SU-DHL-6 (cell line): Measurements from ENCODE around the gene EPHA4.

Experiments
- H2AFZ ChIP-seq: fragments of 200-600 bp; sonication (generic); 2 replicates; pipeline ENCODE4 v1.6.1; 2014; ENCODE audit warnings: low read depth, mild to moderate bottlenecking, moderate library complexity, mixed read lengths, antibody characterized with exemption, low read length; ENCODE audit not compliant: severe bottlenecking
- H3F3A ChIP-seq: fragments of 200-600 bp; shearing (Covaris generic); 2 replicates; pipeline ENCODE4 v1.6.0; 2016; ENCODE audit warnings: antibody characterized with exemption, mild to moderate bottlenecking; ENCODE audit not compliant: insufficient read depth
- H3K27ac ChIP-seq: fragments of 200-600 bp; sonication (generic); 2 replicates; pipeline ENCODE4 v1.5.1; 2016; ENCODE audit warnings: low read depth, mild to moderate bottlenecking, low read length, moderate library complexity, mixed read lengths
- H3K27me3 ChIP-seq: fragments of 200-600 bp; sonication (generic), shearing (Covaris generic); 2 replicates; pipeline ENCODE4 v1.6.0; 2014; ENCODE audit warnings: mild to moderate bottlenecking, low read length
- H3K36me3 ChIP-seq: fragments of 200-600 bp; sonication (generic); 2 replicates; pipeline ENCODE4 v1.6.1; 2014; ENCODE audit warnings: mild to moderate bottlenecking, low read length, mixed read lengths
- H3K4me2 ChIP-seq: fragments of 300-600, 200-600 bp; shearing (Covaris generic), sonication (generic); 2 replicates; pipeline ENCODE4 v1.6.0; 2014; ENCODE audit warnings: low read length, low read depth, mild to moderate bottlenecking; ENCODE audit not compliant: poor library complexity, severe bottlenecking
- H3K4me3 ChIP-seq: fragments of 200-600 bp; sonication (generic); 2 replicates; pipeline ENCODE4 v1.5.1; 2014; ENCODE audit warnings: antibody characterized with exemption, low read length, mild to moderate bottlenecking, mixed read lengths; ENCODE audit not compliant: insufficient read depth, poor library complexity, severe bottlenecking
- H3K79me2 ChIP-seq: fragments of 200-600 bp; sonication (generic); 2 replicates; pipeline ENCODE4 v1.6.1; 2014; ENCODE audit warnings: mild to moderate bottlenecking, low read length, moderate library complexity; ENCODE audit not compliant: insufficient read depth
- H3K9ac ChIP-seq: fragments of 200-600 bp; sonication (generic); 2 replicates; pipeline ENCODE4 v1.7.0; 2014; ENCODE audit warnings: mild to moderate bottlenecking, low read length
- H3K9me2 ChIP-seq: fragments of 200-600 bp; sonication (generic); replicated peaks from 2 replicates; pipeline ENCODE4 v1.6.1; 2014; ENCODE audit warnings: low read length; ENCODE audit not compliant: insufficient read depth
- H3K9me3 ChIP-seq: fragments of 200-600 bp; sonication (generic); 2 replicates; pipeline ENCODE4 v1.6.1; 2014; ENCODE audit warnings: low read length, mixed read lengths; ENCODE audit not compliant: insufficient read depth
- H4K20me1 ChIP-seq: fragments of 200-600 bp; sonication (generic); 2 replicates; pipeline ENCODE4 v1.6.1; 2014; ENCODE audit warnings: low read depth, mild to moderate bottlenecking, antibody characterized with exemption, low read length, moderate library complexity, mixed read lengths
- CTCF ChIP-seq: fragments of 200-600 bp; sonication (generic); IDR thresholded peaks from one replicate; pipeline ENCODE4 v1.5.1; 2017; ENCODE audit warnings: antibody characterized with exemption, mild to moderate bottlenecking, low read length, moderate library complexity; ENCODE audit not compliant: insufficient read depth, poor library complexity, severe bottlenecking
- EZH2phosphoT487 ChIP-seq: fragments of 200-600 bp; sonication (generic), shearing (Covaris generic); conservative IDR thresholded peaks from 2 replicates; pipeline ENCODE4 v1.6.1; 2018; ENCODE audit warnings: mild to moderate bottlenecking, antibody characterized with exemption, low read length, moderate library complexity, mixed read lengths

Gene EPHA4

GRCh38 chr2:221571025-221571550 lies 1.0 kb downstream of the EPHA4 start:
- H4K20me1 ChIP-seq = no peaks in the 10 kb centered on the region
- H3K36me3 ChIP-seq = no peaks in the 10 kb centered on the region
- no peak overlapping the region for H3K4me3 ChIP-seq
- H3K9me2 ChIP-seq = no peaks in the 10 kb centered on the region
- no peaks in the 10 kb centered on the region for H3K27me3 ChIP-seq
- no peaks in the 10 kb centered on the region for H3K79me2 ChIP-seq
- no peak overlapping the region for H3K9ac ChIP-seq
- no peak overlapping the region for H3K27ac ChIP-seq
- H3K4me2 ChIP-seq = no peak overlapping the region
- TF ChIP-seq CTCF (no peak), EZH2phosphoT487 (no peak)
- H2AFZ ChIP-seq = no peak overlapping the region
- no peaks in the 10 kb centered on the region for H3K9me3 ChIP-seq
- H3F3A ChIP-seq = no peaks in the 10 kb centered on the region

- no peak overlapping the region for H3K4me2 ChIP-seq
- no peaks in the 10 kb centered on the region for H3K9me2 ChIP-seq
- no peaks in the 10 kb centered on the region for H4K20me1 ChIP-seq
- H3K27ac ChIP-seq = no peak overlapping the region
- H3K79me2 ChIP-seq = no peaks in the 10 kb centered on the region
- no peaks in the 10 kb centered on the region for H3K27me3 ChIP-seq
- no peaks in the 10 kb centered on the region for H3F3A ChIP-seq
- no peaks in the 10 kb centered on the region for H3K36me3 ChIP-seq
- H3K4me3 ChIP-seq = no peak overlapping the region
- H3K9me3 ChIP-seq = no peaks in the 10 kb centered on the region
- TF ChIP-seq EZH2phosphoT487 = no peak
- TF ChIP-seq CTCF = no peak
- H3K9ac ChIP-seq = no peak overlapping the region
- H2AFZ ChIP-seq = no peak overlapping the region
These were observed 1.7 kb downstream of the EPHA4 start for GRCh38 chr2:221570321-221570935.

GRCh38 chr2:221569871-221570270 lies 2.2 kb downstream of the EPHA4 start:
- Histone ChIP-seq H3K9ac (no peak overlapping the region), H4K20me1 (no peaks in the 10 kb centered on the region), H3F3A (no peaks in the 10 kb centered on the region), H3K36me3 (no peaks in the 10 kb centered on the region), H3K4me2 (no peak overlapping the region), H3K27ac (no peak overlapping the region), H3K9me3 (no peaks in the 10 kb centered on the region), H3K4me3 (no peak overlapping the region), H2AFZ (no peak overlapping the region), H3K9me2 (no peaks in the 10 kb centered on the region), H3K27me3 (no peaks in the 10 kb centered on the region), H3K79me2 (no peaks in the 10 kb centered on the region)
- no peak for TF ChIP-seq EZH2phosphoT487
- TF ChIP-seq CTCF = no peak
